NB4 (cell line): ENCODE measurements around the gene EDC3.

Source experiments
- CTCF ChIP-seq: IDR thresholded peaks from one replicate; pipeline ENCODE4 v1.5.1; 2012; ENCODE audit warnings: low read depth, low read length
- MAX ChIP-seq: IDR thresholded peaks from 2 replicates; pipeline ENCODE4 v1.6.1; 2011; ENCODE audit warnings: low read depth, low read length
- POLR2A ChIP-seq: IDR thresholded peaks from 2 replicates; pipeline ENCODE4 v1.6.1; 2011; ENCODE audit warnings: mild to moderate bottlenecking; ENCODE audit not compliant: insufficient read length; ENCODE audit errors: extremely low read depth

GRCh38 chr15:74627766-74628165 is 68.1 kb downstream of the EDC3 start:
- TF ChIP-seq CTCF, result no peak
- no peak for TF ChIP-seq POLR2A
- no peak for TF ChIP-seq MAX
